Colonic mucosa (tissue), 4 donors: ENCODE data around the gene PAX3. TPM values are rescaled to one million over a fixed set of nuclear protein-coding genes. Genes with fewer than 3 reads are reported as not detected.

Source experiments
- DNase-seq: peaks from one replicate; pipeline ENCODE4 v3.0.0-alpha.2; 2020
- H3K27ac ChIP-seq: fragments of 200-600 bp; one replicate; pipeline ENCODE4 v1.8.0; 2021
- H3K27me3 ChIP-seq: fragments of 200-600 bp; one replicate; pipeline ENCODE4 v1.8.0; 2021
- H3K36me3 ChIP-seq: fragments of 200-600 bp; one replicate; pipeline ENCODE4 v1.8.0; 2021
- H3K4me1 ChIP-seq: fragments of 200-600 bp; one replicate; pipeline ENCODE4 v1.8.0; 2021; ENCODE audit warnings: mild to moderate bottlenecking
- H3K4me3 ChIP-seq: fragments of 200-600 bp; one replicate; pipeline ENCODE4 v1.8.0; 2021
- H3K9ac ChIP-seq, 2 donors: one replicate each; pipeline ENCODE4 v1.7.0; 2013; ENCODE audit warnings: control low read depth in 2 of 2, low read depth in 2 of 2, low read length in 2 of 2
- H3K9me3 ChIP-seq: fragments of 200-600 bp; one replicate; pipeline ENCODE4 v1.8.0; 2021
- CTCF ChIP-seq: fragments of 200-600 bp; IDR thresholded peaks from one replicate; pipeline ENCODE4 v1.8.0; 2022; ENCODE audit warnings: antibody characterized with exemption, mild to moderate bottlenecking
- intact Hi-C: fragments of 100-400 bp; cut with DNase I; formaldehyde crosslinking; loops from one replicate; pipeline ENCODE4 v1.14.1; 2022
- total RNA-seq, 2 donors: library from RNA; stranded (reverse); fragmentation: NEBNext Ultra II Directional in 1 of 2; extraction: Animal tissue kit (Norgen Biotek cat#: 25700) in 1 of 2; gene quantifications; one replicate each; pipeline ENCODE4 v1.2.1, GENCODE V29; 2021
- donor health status: healthy.
- donor health status: DM: no; HTN: no; CAD: no.
- donor health status: DM: no; HTN: no; CAD: no.

PAX3 gene
- total RNA-seq, 2 donors from 2014 or later = 0.16 TPM; not detected in 1

DNA sequence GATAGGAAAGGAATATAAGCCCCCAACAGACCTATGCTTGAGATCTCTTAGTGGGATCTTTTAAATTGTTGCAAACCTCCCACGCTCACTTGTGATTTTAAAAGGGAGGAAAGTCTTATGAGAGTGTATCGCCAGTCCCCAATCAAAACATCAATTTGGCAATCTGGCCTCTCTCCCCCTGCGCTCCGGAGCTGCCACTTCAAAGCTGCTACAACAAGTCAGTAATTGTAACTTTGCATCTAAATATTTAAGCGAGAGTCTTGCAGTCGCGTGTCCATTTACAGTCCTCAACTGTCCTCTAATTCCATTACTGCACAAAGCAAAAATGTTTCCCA is 8.4 kb downstream of the PAX3 start:
- intact Hi-C loops = no loop called here
- Histone ChIP-seq H3K27me3 (peaks cover 81% of the 10 kb centered on the region), H3K36me3 (no peaks in the 10 kb centered on the region), H3K4me1 (peaks cover 3% of the 10 kb centered on the region), H3K9ac (no peak overlapping the region), H3K27ac (no peak overlapping the region), H3K4me3 (no peak overlapping the region), H3K9me3 (no peaks in the 10 kb centered on the region)
- no peak for TF ChIP-seq CTCF
- no peak for DNase-seq

GRCh38 chr2:222289278-222290160 is 9.3 kb downstream of the PAX3 start:
- TF ChIP-seq CTCF = no peak
- Histone ChIP-seq H3K36me3 (no peaks in the 10 kb centered on the region), H3K4me1 (no peaks in the 10 kb centered on the region), H3K27me3 (peaks cover 77% of the 10 kb centered on the region), H3K27ac (no peak overlapping the region), H3K9me3 (no peaks in the 10 kb centered on the region), H3K4me3 (no peak overlapping the region), H3K9ac (no peak overlapping the region)
- intact Hi-C loops = no loop called here
- DNase-seq = no peak

DNA sequence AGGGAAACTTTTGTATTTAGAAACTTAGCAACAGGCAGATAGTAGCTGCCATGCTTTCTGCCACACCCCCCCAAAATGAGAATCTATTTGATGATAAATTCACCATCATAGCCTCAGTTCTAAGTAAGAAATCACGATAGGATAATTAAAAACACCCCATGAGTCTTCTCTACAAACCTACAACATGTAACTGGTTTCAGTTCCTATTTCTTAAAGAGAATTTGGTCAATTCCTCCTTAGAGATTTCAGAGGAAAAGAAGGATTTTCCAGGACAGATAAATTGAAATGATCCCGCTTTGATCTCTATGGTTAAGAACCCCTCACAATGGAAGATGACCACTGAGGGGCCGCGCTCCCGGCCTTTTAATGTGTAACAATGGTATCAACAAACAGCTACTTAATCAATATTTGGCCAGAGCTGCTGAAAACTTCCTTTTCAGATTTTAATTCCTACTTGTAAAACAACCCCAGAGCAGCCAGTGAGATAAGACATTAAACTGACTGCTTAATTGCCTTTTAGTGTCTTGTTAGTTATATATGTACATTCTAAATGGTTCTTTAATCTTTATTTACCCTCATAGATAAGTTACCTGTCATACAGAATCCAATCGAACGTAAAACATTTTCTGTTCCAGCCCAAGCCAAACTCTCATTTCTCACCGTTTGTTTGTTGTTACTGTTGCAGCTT is 10.1 kb downstream of the PAX3 start:
- intact Hi-C loops = no loop called here

GRCh38 chr2:222287862-222288479 is 10.8 kb downstream of the PAX3 start:
- Histone ChIP-seq H3K9ac (no peak overlapping the region), H3K4me1 (no peaks in the 10 kb centered on the region), H3K27me3 (peaks cover 62% of the 10 kb centered on the region), H3K4me3 (no peak overlapping the region), H3K9me3 (no peaks in the 10 kb centered on the region), H3K36me3 (no peaks in the 10 kb centered on the region), H3K27ac (no peak overlapping the region)
- no peak for DNase-seq
- intact Hi-C loops = no loop called here
- no peak for TF ChIP-seq CTCF

More for the DNA sequence above, 10.1 kb downstream of the PAX3 start:
- H3K9ac ChIP-seq = no peak overlapping the region
- peaks cover 69% of the 10 kb centered on the region for H3K27me3 ChIP-seq
- no peaks in the 10 kb centered on the region for H3K9me3 ChIP-seq
- DNase-seq = no peak
- H3K4me1 ChIP-seq = no peaks in the 10 kb centered on the region
- no peak overlapping the region for H3K27ac ChIP-seq
- TF ChIP-seq CTCF = no peak
- H3K36me3 ChIP-seq = no peaks in the 10 kb centered on the region
- H3K4me3 ChIP-seq = no peak overlapping the region

DNA sequence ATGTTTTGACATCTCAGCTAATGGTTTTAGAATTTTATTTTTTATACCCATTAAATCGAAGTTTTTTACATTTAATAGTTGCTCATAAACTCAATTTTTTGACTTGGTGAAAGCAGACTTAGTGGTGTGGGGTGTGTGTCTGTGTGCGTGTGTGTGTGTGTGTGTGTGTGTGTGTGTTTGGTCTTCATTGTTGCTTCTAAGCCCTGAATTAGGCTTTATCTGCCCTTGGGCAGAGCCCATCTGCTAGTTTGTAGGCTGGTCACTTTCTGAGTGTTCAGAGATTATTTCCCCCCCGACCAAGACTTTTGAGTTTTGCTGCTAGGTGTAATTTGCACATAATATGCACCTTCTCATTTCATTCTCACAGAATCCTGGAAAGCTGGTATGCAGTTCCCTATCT is 14.3 kb downstream of the PAX3 start:
- TF ChIP-seq CTCF = no peak
- Histone ChIP-seq H3K27me3 (peaks cover 29% of the 10 kb centered on the region), H3K9ac (no peak overlapping the region), H3K9me3 (no peaks in the 10 kb centered on the region), H3K4me1 (no peaks in the 10 kb centered on the region), H3K27ac (no peak overlapping the region), H3K4me3 (no peak overlapping the region), H3K36me3 (no peaks in the 10 kb centered on the region)
- DNase-seq = no peak
- intact Hi-C loops = no loop called here
